ENCODE data around the gene MORC3. TPM values are rescaled to one million over a fixed set of nuclear protein-coding genes. Genes with fewer than 3 reads are reported as not detected.

Gene MORC3
- total RNA-seq, 1 donor from 2014 or later, result 23.5 TPM

DNA sequence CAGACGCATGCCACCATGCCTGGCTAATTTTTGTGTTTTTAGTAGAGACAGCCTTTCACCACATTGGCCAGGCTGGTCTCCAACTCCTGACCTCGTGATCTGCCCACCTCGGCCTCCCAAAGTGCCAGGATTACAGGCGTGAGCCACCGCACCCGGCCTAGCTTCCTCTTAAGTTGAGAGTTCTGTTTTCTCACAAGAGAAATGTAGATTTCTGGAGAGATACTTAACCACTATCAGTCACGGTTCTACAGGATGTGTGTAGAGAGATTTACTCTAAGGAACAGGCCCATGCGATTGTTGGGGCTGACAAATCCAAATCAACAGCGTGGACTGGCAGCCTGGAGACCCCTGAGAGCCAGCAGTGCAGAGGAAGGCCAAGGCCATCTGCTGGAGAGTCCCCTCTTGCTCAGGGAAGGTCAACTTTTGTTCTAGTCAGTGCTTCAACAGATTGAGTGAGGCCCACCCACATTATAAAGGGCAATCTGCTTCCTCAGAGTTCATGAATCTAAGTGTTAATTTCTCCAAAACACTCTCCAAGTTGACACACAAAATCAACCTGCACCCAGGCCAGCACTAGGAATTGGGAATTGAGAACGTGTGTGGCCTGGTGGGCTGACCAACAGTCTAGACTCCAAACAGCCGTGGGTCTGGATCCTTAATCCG is 103.9 kb downstream of the MORC3 start:
- H3K9me3 Mint-ChIP-seq, result no peaks in the 10 kb centered on the region
- no peak overlapping the region for H3K27ac Mint-ChIP-seq
- DNase-seq (ENCODE audit: low spot score), result no peak
- intact Hi-C loops (cut with micrococcal nuclease), result loop anchor here (5.0 kb wide), 1 partner anchor 503 kb away; no protein-coding TSS in a partner anchor
- H3K4me3 Mint-ChIP-seq, result no peak overlapping the region
- peaks cover 2% of the 10 kb centered on the region for H3K27me3 Mint-ChIP-seq (ENCODE audit: insufficient read depth)
- H3K36me3 Mint-ChIP-seq (ENCODE audit: low read depth), result peaks cover 1% of the 10 kb centered on the region
- H3K4me1 Mint-ChIP-seq (ENCODE audit: low read depth), result peaks cover 13% of the 10 kb centered on the region

DNA sequence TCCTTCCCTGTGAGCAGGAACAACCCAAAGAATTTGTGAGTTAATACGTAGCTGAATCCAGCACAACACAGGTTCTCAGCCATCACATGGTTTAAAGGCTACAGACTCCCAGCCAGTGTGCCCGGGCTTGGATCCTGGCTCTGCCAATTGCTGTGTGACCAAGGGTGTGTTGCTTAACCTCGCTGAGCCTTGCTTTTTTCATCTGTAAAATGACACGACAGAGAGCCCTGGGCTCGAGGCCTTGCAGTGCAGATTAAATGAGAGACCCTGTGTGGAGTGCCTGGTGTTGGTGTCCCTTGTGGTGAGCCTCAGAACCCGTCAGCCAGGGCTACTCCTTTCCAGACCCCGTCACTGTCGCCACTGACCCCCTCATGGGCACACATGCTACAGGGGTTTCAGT is 104.6 kb downstream of the MORC3 start:
- Mint-ChIP-seq H3K4me1 (ENCODE audit: low read depth) (peaks cover 17% of the 10 kb centered on the region), H3K27me3 (ENCODE audit: insufficient read depth) (peaks cover 3% of the 10 kb centered on the region), H3K27ac (no peak overlapping the region), H3K4me3 (no peak overlapping the region), H3K9me3 (no peaks in the 10 kb centered on the region), H3K36me3 (ENCODE audit: low read depth) (peaks cover 1% of the 10 kb centered on the region)
- no peak for DNase-seq (ENCODE audit: low spot score)
- intact Hi-C loops (cut with micrococcal nuclease), result loop anchor here (5.0 kb wide), 1 partner anchor 503 kb away; no protein-coding TSS in a partner anchor

DNA sequence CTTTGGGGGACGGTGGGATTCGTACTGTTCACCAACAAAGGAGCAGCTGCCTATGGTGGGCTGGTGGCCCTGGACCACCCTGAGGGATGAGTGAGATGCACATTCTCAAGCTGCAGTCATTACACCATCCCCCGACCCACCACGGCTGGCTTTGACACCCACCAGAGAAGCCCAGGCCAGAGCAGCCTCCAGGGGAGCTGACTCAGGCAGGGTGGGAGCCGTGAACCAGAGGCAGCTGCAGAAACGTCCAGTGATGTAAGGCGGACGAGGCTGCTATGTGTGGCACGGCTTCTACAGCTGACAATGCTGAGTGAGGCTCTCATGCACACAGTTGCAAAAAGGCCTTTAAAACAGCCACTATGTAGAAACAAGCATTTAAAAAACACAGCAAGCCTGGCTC is 105.3 kb downstream of the MORC3 start:
- H3K27me3 Mint-ChIP-seq (ENCODE audit: insufficient read depth), result peaks cover 6% of the 10 kb centered on the region
- peaks cover 3% of the 10 kb centered on the region for H3K36me3 Mint-ChIP-seq (ENCODE audit: low read depth)
- intact Hi-C loops (cut with micrococcal nuclease), result no loop called here
- no peaks in the 10 kb centered on the region for H3K9me3 Mint-ChIP-seq
- no peak overlapping the region for H3K4me3 Mint-ChIP-seq
- peaks cover 24% of the 10 kb centered on the region for H3K4me1 Mint-ChIP-seq (ENCODE audit: low read depth)
- H3K27ac Mint-ChIP-seq, result no peak overlapping the region
- DNase-seq (ENCODE audit: low spot score), result no peak

Other genes starting within 250 kb of the MORC3 start
- gene CBR3, start 185.1 kb upstream of the MORC3 start, total RNA-seq, result 16.4 and 16.9 TPM in 2 replicates
- 10.6 and 11.5 TPM in 2 replicates for gene DOP1B, start 163.4 kb upstream of the MORC3 start, total RNA-seq
- gene CHAF1B, start 65.2 kb downstream of the MORC3 start, total RNA-seq, result 33.8 and 35.7 TPM in 2 replicates
- not detected in 2 replicates for gene CLDN14, start 159.9 kb downstream of the MORC3 start, total RNA-seq

All from activated T-helper 1 cell treated with anti-CD3 and anti-CD28 coated beads, Interleukin-12 subunit alpha, Interleukin-12 subunit beta, Interleukin-2, Interleukin-4 antibody, amounts not matched to agents 30 ng/mL and 10 ng/mL and 1 ng/mL, durations not matched to agents 14 hours and 24 hours and 36 hours (primary cell).